ENCODE results near the gene CFAP410.

GRCh38 chr21:44296103-44296519 lies 43.1 kb downstream of the CFAP410 start:
- TF ChIP-seq, protein P1, sequence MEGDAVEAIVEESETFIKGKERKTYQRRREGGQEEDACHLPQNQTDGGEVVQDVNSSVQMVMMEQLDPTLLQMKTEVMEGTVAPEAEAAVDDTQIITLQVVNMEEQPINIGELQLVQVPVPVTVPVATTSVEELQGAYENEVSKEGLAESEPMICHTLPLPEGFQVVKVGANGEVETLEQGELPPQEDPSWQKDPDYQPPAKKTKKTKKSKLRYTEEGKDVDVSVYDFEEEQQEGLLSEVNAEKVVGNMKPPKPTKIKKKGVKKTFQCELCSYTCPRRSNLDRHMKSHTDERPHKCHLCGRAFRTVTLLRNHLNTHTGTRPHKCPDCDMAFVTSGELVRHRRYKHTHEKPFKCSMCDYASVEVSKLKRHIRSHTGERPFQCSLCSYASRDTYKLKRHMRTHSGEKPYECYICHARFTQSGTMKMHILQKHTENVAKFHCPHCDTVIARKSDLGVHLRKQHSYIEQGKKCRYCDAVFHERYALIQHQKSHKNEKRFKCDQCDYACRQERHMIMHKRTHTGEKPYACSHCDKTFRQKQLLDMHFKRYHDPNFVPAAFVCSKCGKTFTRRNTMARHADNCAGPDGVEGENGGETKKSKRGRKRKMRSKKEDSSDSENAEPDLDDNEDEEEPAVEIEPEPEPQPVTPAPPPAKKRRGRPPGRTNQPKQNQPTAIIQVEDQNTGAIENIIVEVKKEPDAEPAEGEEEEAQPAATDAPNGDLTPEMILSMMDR (IDR thresholded peaks at IDR 0.05): no peak
- no peak for TF ChIP-seq POLR2A (IDR thresholded peaks at IDR 0.05)
- TF ChIP-seq POLR2AphosphoS5 (IDR thresholded peaks at IDR 0.05): no peak

All from upper lobe of left lung (tissue), 4 donors.